ENCODE results near the gene HUNK.

HUNK gene

GRCh38 chr21:31882711-31883110, 9.9 kb downstream of the HUNK start:
- DNase-seq (ENCODE audit: low spot score) = no peak
- in situ Hi-C loops (cut with MboI; ENCODE audit: low pct_unique_long_range_greater_than_20kb, low sequenced_read_pairs, unreplicated experiment) = no loop called here
- no peak for TF ChIP-seq CTCF (IDR thresholded peaks at IDR 0.05; ENCODE audit: extremely low read depth, insufficient read depth, missing control alignments)

GRCh38 chr21:31885146-31885545, 12.3 kb downstream of the HUNK start:
- DNase-seq (ENCODE audit: low spot score) = no peak
- TF ChIP-seq CTCF (IDR thresholded peaks at IDR 0.05; ENCODE audit: extremely low read depth, insufficient read depth, missing control alignments) = no peak
- in situ Hi-C loops (cut with MboI; ENCODE audit: low pct_unique_long_range_greater_than_20kb, low sequenced_read_pairs, unreplicated experiment) = no loop called here

GRCh38 chr21:31886915-31887314, 14.1 kb downstream of the HUNK start:
- no peak for TF ChIP-seq CTCF (IDR thresholded peaks at IDR 0.05; ENCODE audit: extremely low read depth, insufficient read depth, missing control alignments)
- in situ Hi-C loops (cut with MboI; ENCODE audit: low pct_unique_long_range_greater_than_20kb, low sequenced_read_pairs, unreplicated experiment) = no loop called here
- DNase-seq (ENCODE audit: low spot score) = no peak

- no peak for TF ChIP-seq CTCF (IDR thresholded peaks at IDR 0.05; ENCODE audit: extremely low read depth, insufficient read depth, missing control alignments)
- DNase-seq (ENCODE audit: low spot score) = no peak
- in situ Hi-C loops (cut with MboI; ENCODE audit: low pct_unique_long_range_greater_than_20kb, low sequenced_read_pairs, unreplicated experiment) = no loop called here
Measured at GRCh38 chr21:31887391-31887841, 14.6 kb downstream of the HUNK start.

- DNase-seq (ENCODE audit: low spot score) = no peak
- no peak for TF ChIP-seq CTCF (IDR thresholded peaks at IDR 0.05; ENCODE audit: extremely low read depth, insufficient read depth, missing control alignments)
- in situ Hi-C loops (cut with MboI; ENCODE audit: low pct_unique_long_range_greater_than_20kb, low sequenced_read_pairs, unreplicated experiment) = no loop called here
Measured at GRCh38 chr21:31888936-31889371, 16.1 kb downstream of the HUNK start.

- in situ Hi-C loops (cut with MboI; ENCODE audit: low pct_unique_long_range_greater_than_20kb, low sequenced_read_pairs, unreplicated experiment) = no loop called here
- DNase-seq (ENCODE audit: low spot score) = no peak
- TF ChIP-seq CTCF (IDR thresholded peaks at IDR 0.05; ENCODE audit: extremely low read depth, insufficient read depth, missing control alignments) = no peak
Measured at GRCh38 chr21:31889460-31889859, 16.6 kb downstream of the HUNK start.

- TF ChIP-seq CTCF (IDR thresholded peaks at IDR 0.05; ENCODE audit: extremely low read depth, insufficient read depth, missing control alignments) = no peak
- in situ Hi-C loops (cut with MboI; ENCODE audit: low pct_unique_long_range_greater_than_20kb, low sequenced_read_pairs, unreplicated experiment) = no loop called here
- DNase-seq (ENCODE audit: low spot score) = no peak
Measured at GRCh38 chr21:31892686-31893085, 19.9 kb downstream of the HUNK start.
